Stomach smooth muscle (tissue), 2 donors: ENCODE results near the gene RASSF3.

Experiments
- H3K27ac ChIP-seq: one replicate; pipeline ENCODE4 v1.7.0; 2013; ENCODE audit warnings: mild to moderate bottlenecking, low read length, inconsistent platforms
- H3K27me3 ChIP-seq, 2 donors: one replicate each; pipeline ENCODE4 v1.7.0; 2013; ENCODE audit warnings: low read length in 2 of 2; ENCODE audit not compliant: insufficient read depth in 2 of 2, control insufficient read depth in 1 of 2
- H3K36me3 ChIP-seq, 2 donors: one replicate each; pipeline ENCODE4 v1.7.0; 2013; ENCODE audit warnings: low read length in 2 of 2; ENCODE audit not compliant: control insufficient read depth in 2 of 2, insufficient read depth in 2 of 2
- H3K4me1 ChIP-seq: one replicate; pipeline ENCODE4 v1.7.0; 2013; ENCODE audit warnings: low read length; ENCODE audit not compliant: control insufficient read depth, insufficient read depth
- H3K4me3 ChIP-seq, 2 donors: one replicate each; pipeline ENCODE4 v1.7.0; 2013; ENCODE audit warnings: low read length in 2 of 2
- H3K9ac ChIP-seq, 2 donors: one replicate each; pipeline ENCODE4 v1.7.0; 2013; ENCODE audit warnings: low read length in 2 of 2, mild to moderate bottlenecking in 1 of 2
- H3K9me3 ChIP-seq, 2 donors: one replicate each; pipeline ENCODE4 v1.7.0; 2013; ENCODE audit warnings: low read length in 2 of 2; ENCODE audit not compliant: control insufficient read depth in 2 of 2
- donor health status: healthy.
- donor health status: Pancreatic carcinoma.

RASSF3 gene

GRCh38 chr12:64694130-64695040 lies 84.1 kb downstream of the RASSF3 start:
- H3K9me3 ChIP-seq: no peaks in the 10 kb centered on the region
- peak overlapping the region; percentile 19 for H3K27ac ChIP-seq
- no peak overlapping the region for H3K9ac ChIP-seq
- H3K27me3 ChIP-seq: no peaks in the 10 kb centered on the region
- H3K36me3 ChIP-seq: peaks cover 3 to 5% of the 10 kb centered on the region in 2 donors
- peaks cover 30% of the 10 kb centered on the region for H3K4me1 ChIP-seq
- H3K4me3 ChIP-seq: peak overlapping the region; percentile 9 to 15

- H3K36me3 ChIP-seq: peaks cover 3 to 9% of the 10 kb centered on the region in 2 donors
- H3K4me3 ChIP-seq: no peak overlapping the region
- H3K4me1 ChIP-seq: peaks cover 30% of the 10 kb centered on the region
- peak overlapping the region; percentile 19 for H3K27ac ChIP-seq
- no peaks in the 10 kb centered on the region for H3K27me3 ChIP-seq
- H3K9me3 ChIP-seq: no peaks in the 10 kb centered on the region
- H3K9ac ChIP-seq: peak overlapping the region in 1 of 2 donors; percentile 36
These were observed 85.3 kb downstream of the RASSF3 start for GRCh38 chr12:64695550-64695949.

DNA sequence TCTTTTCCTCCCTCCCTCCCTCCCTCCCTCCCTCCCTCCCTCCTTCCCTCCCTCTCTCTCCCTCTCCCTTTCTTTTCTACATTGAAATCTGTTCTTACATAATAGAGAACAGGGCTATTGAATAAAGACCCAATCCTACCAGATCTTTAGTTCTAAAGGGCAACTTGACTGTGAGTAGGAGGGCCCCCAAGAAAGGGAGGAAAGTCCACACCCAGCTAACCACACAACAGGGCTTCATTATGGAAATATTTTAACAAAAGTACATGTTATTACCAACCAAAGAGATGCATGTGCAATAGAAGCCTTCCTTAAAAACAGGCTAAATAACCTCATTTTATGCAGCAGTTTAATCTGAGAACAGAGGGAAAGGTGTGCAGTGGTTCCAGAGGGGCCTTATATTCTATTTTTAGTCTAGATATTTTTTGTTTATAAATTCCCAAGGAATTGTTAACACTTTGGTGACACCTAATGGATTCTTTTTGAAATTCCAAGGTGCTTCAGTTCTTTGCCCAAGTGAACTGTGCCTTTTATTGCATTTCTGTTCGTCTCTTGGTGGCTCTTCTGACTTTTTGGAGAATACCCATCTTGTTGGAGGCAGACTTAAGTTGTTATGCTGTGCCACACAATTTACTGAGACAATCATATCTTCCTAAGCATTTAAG lies 85.9 kb downstream of the RASSF3 start:
- H3K4me1 ChIP-seq: peaks cover 30% of the 10 kb centered on the region

GRCh38 chr12:64699504-64700115 lies 89.3 kb downstream of the RASSF3 start:
- Histone ChIP-seq H3K9ac (no peak overlapping the region), H3K4me3 (no peak overlapping the region), H3K27me3 (no peaks in the 10 kb centered on the region), H3K27ac (no peak overlapping the region), H3K9me3 (no peaks in the 10 kb centered on the region), H3K4me1 (peaks cover 20% of the 10 kb centered on the region), H3K36me3 (peaks cover 0 to 7% of the 10 kb centered on the region in 2 donors)

More for the DNA sequence above, 85.9 kb downstream of the RASSF3 start:
- no peaks in the 10 kb centered on the region for H3K27me3 ChIP-seq
- no peak overlapping the region for H3K27ac ChIP-seq
- no peaks in the 10 kb centered on the region for H3K9me3 ChIP-seq
- H3K36me3 ChIP-seq: peaks cover 3 to 9% of the 10 kb centered on the region in 2 donors
- no peak overlapping the region for H3K9ac ChIP-seq
- H3K4me3 ChIP-seq: no peak overlapping the region

DNA sequence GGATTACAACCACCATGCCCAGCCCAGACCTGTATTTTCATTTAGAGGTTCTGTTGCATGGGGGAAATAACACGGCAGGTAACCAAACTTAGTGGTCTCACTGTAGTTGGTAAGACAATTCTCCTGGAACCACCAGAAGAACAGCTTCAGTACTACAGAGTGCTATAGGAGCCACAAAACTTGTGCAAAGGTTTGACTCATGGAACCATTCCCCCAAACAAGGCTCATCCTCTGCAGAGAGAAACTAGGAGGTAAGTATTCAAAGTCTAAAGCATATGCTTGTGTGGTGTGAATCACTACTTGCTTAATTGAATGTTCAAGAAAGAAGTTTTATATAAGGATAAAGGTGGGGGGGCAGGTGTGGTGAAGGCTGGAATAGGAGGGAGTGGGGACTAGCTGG lies 90.2 kb downstream of the RASSF3 start:
- Histone ChIP-seq H3K27ac (no peak overlapping the region), H3K4me3 (no peak overlapping the region), H3K9ac (no peak overlapping the region), H3K36me3 (peaks cover 0 to 4% of the 10 kb centered on the region in 2 donors), H3K9me3 (no peaks in the 10 kb centered on the region), H3K27me3 (no peaks in the 10 kb centered on the region), H3K4me1 (peaks cover 12% of the 10 kb centered on the region)

GRCh38 chr12:64701283-64701682 lies 91.0 kb downstream of the RASSF3 start:
- peaks cover 11% of the 10 kb centered on the region for H3K4me1 ChIP-seq
- no peaks in the 10 kb centered on the region for H3K9me3 ChIP-seq
- H3K9ac ChIP-seq: no peak overlapping the region
- H3K27me3 ChIP-seq: no peaks in the 10 kb centered on the region
- no peak overlapping the region for H3K4me3 ChIP-seq
- no peak overlapping the region for H3K27ac ChIP-seq
- peaks cover 0 to 4% of the 10 kb centered on the region in 2 donors for H3K36me3 ChIP-seq

DNA sequence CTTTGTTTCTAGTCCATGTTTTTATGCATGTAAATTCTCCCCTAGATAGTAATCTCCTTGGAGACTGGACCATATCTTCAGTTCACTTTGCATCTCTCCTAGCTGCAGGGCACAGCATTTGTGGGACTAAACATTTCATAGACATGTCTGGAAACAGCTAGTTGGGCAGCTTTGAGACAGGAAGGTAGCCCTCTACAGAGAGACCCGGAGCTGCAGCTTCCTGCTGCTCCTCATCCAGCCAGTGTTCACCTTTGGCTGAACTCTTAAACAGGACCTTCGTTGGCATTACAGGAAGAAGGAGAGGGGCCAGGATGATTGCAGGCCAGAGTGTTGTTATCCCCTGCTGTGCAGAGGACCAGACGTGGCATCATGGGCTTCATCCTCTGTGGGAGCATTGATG lies 96.0 kb downstream of the RASSF3 start:
- peaks cover 0 to 5% of the 10 kb centered on the region in 2 donors for H3K36me3 ChIP-seq
- H3K9ac ChIP-seq: no peak overlapping the region
- no peaks in the 10 kb centered on the region for H3K9me3 ChIP-seq
- H3K4me1 ChIP-seq: peaks cover 7% of the 10 kb centered on the region
- H3K4me3 ChIP-seq: no peak overlapping the region
- no peak overlapping the region for H3K27ac ChIP-seq
- no peaks in the 10 kb centered on the region for H3K27me3 ChIP-seq

GRCh38 chr12:64706857-64707256 lies 96.6 kb downstream of the RASSF3 start:
- H3K27ac ChIP-seq: no peak overlapping the region
- no peak overlapping the region for H3K9ac ChIP-seq
- H3K9me3 ChIP-seq: no peaks in the 10 kb centered on the region
- peaks cover 0 to 5% of the 10 kb centered on the region in 2 donors for H3K36me3 ChIP-seq
- no peaks in the 10 kb centered on the region for H3K27me3 ChIP-seq
- H3K4me3 ChIP-seq: no peak overlapping the region
- H3K4me1 ChIP-seq: peaks cover 5% of the 10 kb centered on the region

- H3K27me3 ChIP-seq: no peaks in the 10 kb centered on the region
- peaks cover 6% of the 10 kb centered on the region for H3K4me1 ChIP-seq
- no peak overlapping the region for H3K9ac ChIP-seq
- H3K36me3 ChIP-seq: peaks cover 0 to 5% of the 10 kb centered on the region in 2 donors
- H3K9me3 ChIP-seq: no peaks in the 10 kb centered on the region
- H3K4me3 ChIP-seq: no peak overlapping the region
- no peak overlapping the region for H3K27ac ChIP-seq
These were observed 97.1 kb downstream of the RASSF3 start for GRCh38 chr12:64707362-64707761.

DNA sequence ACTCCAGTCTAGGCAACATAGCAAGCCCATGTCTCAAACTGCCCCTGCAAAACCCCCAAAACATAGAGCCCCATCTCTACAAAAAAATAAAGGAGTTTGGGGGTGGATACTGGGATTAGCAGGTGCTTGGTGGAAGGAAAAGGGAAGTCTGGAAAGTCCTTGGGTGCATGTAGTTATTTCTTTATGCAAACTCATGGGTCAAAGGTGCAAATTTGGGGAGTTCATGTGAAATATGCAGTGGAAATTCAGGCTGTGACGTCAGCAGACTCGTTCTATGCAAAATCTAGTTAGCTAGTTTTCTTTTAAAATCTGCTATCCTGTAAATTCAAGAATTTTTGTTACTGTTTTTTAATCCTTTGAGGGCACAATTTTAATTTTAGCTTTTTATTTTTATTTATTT lies 97.6 kb downstream of the RASSF3 start:
- H3K36me3 ChIP-seq: peaks cover 0 to 5% of the 10 kb centered on the region in 2 donors
- peaks cover 7% of the 10 kb centered on the region for H3K4me1 ChIP-seq
- H3K27me3 ChIP-seq: no peaks in the 10 kb centered on the region
- no peaks in the 10 kb centered on the region for H3K9me3 ChIP-seq
- H3K27ac ChIP-seq: no peak overlapping the region
- no peak overlapping the region for H3K9ac ChIP-seq
- no peak overlapping the region for H3K4me3 ChIP-seq
